Effector memory CD4-positive, alpha-beta T cell (primary cell): Measurements from ENCODE around the gene FTHL17.

Source experiments
- DNase-seq, 3 donors: peaks; one replicate each; pipeline ENCODE4 v3.0.0-alpha.2; 2020
- H3K27ac ChIP-seq: 2 replicates; pipeline ENCODE4 v1.7.0; 2013; ENCODE audit warnings: mild to moderate bottlenecking, low read length, moderate library complexity; ENCODE audit not compliant: insufficient read depth, poor library complexity, severe bottlenecking
- H3K27me3 ChIP-seq: replicated peaks from 2 replicates; pipeline ENCODE4 v1.7.0; 2013; ENCODE audit warnings: mild to moderate bottlenecking, low read length; ENCODE audit not compliant: insufficient read depth, control insufficient read depth, poor library complexity, severe bottlenecking
- H3K36me3 ChIP-seq: 2 replicates; pipeline ENCODE4 v1.7.0; 2013; ENCODE audit warnings: mild to moderate bottlenecking, low read length, moderate library complexity; ENCODE audit not compliant: control insufficient read depth, insufficient read depth
- H3K4me1 ChIP-seq: 2 replicates; pipeline ENCODE4 v1.7.0; 2013; ENCODE audit warnings: low read length, mild to moderate bottlenecking; ENCODE audit not compliant: control insufficient read depth, insufficient read depth, poor library complexity, severe bottlenecking
- H3K4me3 ChIP-seq: 2 replicates; pipeline ENCODE4 v1.7.0; 2013; ENCODE audit warnings: low read length, low read depth, mild to moderate bottlenecking; ENCODE audit not compliant: insufficient read depth, poor library complexity, severe bottlenecking
- H3K9me3 ChIP-seq: 2 replicates; pipeline ENCODE4 v1.7.0; 2013; ENCODE audit warnings: mild to moderate bottlenecking, low read length, moderate library complexity; ENCODE audit not compliant: control insufficient read depth
- total RNA-seq, 3 donors: gene quantifications; one replicate each; lab custom pipeline; 2026; lab: John Stamatoyannopoulos, UW

The FTHL17 gene
- 0 reads per million in 3 donors for total RNA-seq

DNA sequence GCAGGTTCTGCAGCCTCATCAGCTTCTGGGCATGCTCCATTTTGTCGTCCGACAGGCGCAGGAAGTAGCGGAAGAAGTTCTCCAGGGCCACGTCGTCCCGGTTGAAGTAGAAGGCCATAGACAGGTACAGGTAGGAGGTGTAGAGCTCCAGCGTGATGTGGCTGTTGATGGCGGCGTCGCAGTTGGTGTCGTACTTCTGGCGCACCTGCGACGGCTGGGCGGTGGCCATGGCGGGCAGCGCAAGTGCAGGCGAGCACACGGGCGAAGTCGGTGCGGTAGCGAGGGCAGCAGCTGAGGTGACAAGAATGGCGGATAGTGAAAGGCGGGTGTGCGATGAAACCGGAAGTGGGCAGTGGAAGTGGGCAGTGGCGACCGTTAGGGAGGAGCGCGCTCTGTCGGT is at the start of gene FTHL17:
Gene FTHL17, minus strand, starts transcription at position 317 of the 400 bp plus-strand sequence. Its CDS starts 88 bp downstream, at position 229.
- Histone ChIP-seq H3K4me1 (no peaks in the 10 kb centered on the region), H3K4me3 (no peak within 1 kb of the TSS), H3K27ac (no peak within 1 kb of the TSS), H3K9me3 (no peaks in the 10 kb centered on the region), H3K36me3 (no peaks in the 10 kb centered on the region), H3K27me3 (no peaks in the 10 kb centered on the region)
- DNase-seq: no peak

- Histone ChIP-seq H3K9me3 (no peaks in the 10 kb centered on the region), H3K4me1 (no peaks in the 10 kb centered on the region), H3K27me3 (no peaks in the 10 kb centered on the region), H3K27ac (no peak overlapping the region), H3K4me3 (no peak overlapping the region), H3K36me3 (no peaks in the 10 kb centered on the region)
- DNase-seq: no peak
These were observed 45.4 kb upstream of the FTHL17 start for GRCh38 chrX:31117266-31117665.

DNA sequence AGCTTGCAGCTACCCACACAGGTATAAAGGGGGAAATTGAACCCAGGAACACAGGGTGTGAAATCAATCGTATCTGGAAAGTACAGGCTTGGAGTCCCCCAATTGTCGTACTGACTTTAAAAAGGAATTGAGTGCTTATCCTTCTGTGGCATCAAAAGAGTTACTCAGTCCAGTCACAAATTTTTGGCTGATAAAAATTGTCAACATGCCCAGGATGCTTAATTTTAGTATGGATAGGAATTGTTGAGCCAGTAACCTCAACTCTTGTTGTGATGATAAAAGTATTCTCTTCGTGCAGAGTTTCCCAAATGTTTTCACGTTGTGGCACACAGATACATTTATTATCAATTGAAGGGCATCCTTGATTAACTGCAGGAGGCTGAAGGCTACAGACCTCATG is 43.6 kb upstream of the FTHL17 start:
- DNase-seq: no peak
- Histone ChIP-seq H3K9me3 (no peaks in the 10 kb centered on the region), H3K27me3 (no peaks in the 10 kb centered on the region), H3K4me3 (no peak overlapping the region), H3K27ac (no peak overlapping the region), H3K36me3 (no peaks in the 10 kb centered on the region), H3K4me1 (no peaks in the 10 kb centered on the region)

DNA sequence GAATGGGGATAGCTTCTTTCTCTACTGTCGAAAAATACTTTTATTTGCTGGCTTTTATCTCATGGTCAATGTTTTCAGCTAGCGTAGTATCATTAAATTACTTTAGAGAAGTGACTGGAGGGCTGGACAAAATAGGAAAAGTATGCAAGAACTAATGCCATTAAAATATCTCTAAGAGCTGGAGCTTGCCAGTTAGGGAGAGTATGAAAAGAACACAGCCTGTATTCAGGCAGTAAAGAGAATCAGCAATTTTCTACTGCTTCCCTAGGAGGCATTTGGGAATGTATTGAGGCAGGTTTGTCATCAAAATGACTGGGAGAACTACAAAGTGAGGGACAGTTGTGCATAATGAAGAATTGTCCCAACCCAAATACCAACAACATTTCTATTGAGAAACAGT is 43.0 kb upstream of the FTHL17 start:
- H3K9me3 ChIP-seq: no peaks in the 10 kb centered on the region
- H3K27me3 ChIP-seq: no peaks in the 10 kb centered on the region
- H3K27ac ChIP-seq: no peak overlapping the region
- no peak for DNase-seq
- no peak overlapping the region for H3K4me3 ChIP-seq
- no peaks in the 10 kb centered on the region for H3K36me3 ChIP-seq
- no peaks in the 10 kb centered on the region for H3K4me1 ChIP-seq

GRCh38 chrX:31112226-31112999 is 40.6 kb upstream of the FTHL17 start:
- Histone ChIP-seq H3K9me3 (no peaks in the 10 kb centered on the region), H3K36me3 (no peaks in the 10 kb centered on the region), H3K4me3 (no peak overlapping the region), H3K27me3 (no peaks in the 10 kb centered on the region), H3K27ac (no peak overlapping the region), H3K4me1 (no peaks in the 10 kb centered on the region)
- DNase-seq: no peak

DNA sequence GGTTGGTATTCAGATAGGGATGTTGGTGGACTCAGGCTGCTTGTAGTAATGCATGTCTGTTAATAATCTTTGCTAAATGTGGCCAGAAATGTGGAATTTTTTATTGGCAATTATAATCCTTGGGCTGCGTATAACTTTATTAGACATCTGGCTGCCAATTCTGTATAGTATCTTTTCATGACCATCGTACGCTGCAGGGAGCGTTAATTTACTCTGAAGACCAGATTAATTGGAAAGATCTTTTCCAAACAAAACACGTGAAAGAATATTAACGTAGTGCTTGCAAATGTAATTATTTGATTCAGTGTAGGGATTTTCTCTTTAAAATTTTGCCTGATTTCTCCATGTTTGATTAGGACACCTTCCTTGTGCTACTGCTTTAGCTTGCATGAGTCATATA is 38.8 kb upstream of the FTHL17 start:
- no peaks in the 10 kb centered on the region for H3K27me3 ChIP-seq
- no peak for DNase-seq
- no peak overlapping the region for H3K4me3 ChIP-seq
- H3K36me3 ChIP-seq: no peaks in the 10 kb centered on the region
- H3K4me1 ChIP-seq: no peaks in the 10 kb centered on the region
- H3K9me3 ChIP-seq: no peaks in the 10 kb centered on the region
- H3K27ac ChIP-seq: no peak overlapping the region

DNA sequence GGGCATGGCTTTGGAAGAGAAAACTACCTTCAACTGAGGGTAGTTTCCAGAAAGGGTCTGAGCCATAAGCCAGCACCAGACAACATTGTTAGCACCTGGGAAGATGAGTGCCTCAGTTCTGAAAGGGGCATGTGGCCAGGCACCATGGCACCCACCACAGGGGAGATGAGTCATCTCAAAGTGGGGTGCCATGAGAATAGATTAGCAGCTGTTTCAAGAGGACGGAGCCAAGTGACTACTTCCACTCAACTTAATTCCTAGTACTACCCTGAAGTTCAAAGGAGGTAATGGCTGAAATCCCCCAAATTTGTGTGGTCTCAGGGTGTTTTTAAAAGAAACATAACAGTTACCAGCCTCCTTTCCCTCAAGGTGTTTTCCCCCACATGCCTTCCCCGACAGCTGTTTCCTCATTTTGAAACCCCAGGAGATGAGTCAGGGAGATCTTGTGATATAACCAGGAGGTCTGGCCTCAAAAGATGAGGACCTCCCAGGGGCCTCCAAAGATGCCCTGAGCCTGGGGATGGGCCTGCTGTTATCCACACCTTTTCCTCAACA is 27.8 kb upstream of the FTHL17 start:
- no peak for DNase-seq
- no peak overlapping the region for H3K4me3 ChIP-seq
- no peaks in the 10 kb centered on the region for H3K36me3 ChIP-seq
- no peaks in the 10 kb centered on the region for H3K9me3 ChIP-seq
- H3K27me3 ChIP-seq: no peaks in the 10 kb centered on the region
- H3K27ac ChIP-seq: no peak overlapping the region
- H3K4me1 ChIP-seq: no peaks in the 10 kb centered on the region

GRCh38 chrX:31098079-31098478 is 26.2 kb upstream of the FTHL17 start:
- Histone ChIP-seq H3K27me3 (no peaks in the 10 kb centered on the region), H3K9me3 (no peaks in the 10 kb centered on the region), H3K36me3 (no peaks in the 10 kb centered on the region), H3K4me3 (no peak overlapping the region), H3K4me1 (no peaks in the 10 kb centered on the region), H3K27ac (no peak overlapping the region)
- DNase-seq: no peak

DNA sequence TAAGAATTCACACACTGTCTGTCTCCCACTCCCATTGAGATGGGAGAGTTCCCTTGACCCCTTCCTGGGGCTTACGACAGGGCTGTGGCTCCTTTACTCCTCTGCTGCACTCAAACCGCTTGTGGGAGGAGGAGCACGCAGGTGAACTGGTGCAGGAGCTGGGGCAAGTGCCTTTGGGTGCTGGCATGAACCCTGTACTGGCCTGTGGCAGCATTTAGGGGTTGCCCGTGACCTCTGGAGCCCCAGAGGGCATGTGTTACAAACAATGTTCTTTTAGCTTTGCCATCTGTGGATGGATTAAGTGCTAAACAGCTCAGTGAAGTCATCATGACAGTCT is 21.8 kb upstream of the FTHL17 start:
- no peaks in the 10 kb centered on the region for H3K27me3 ChIP-seq
- H3K9me3 ChIP-seq: no peaks in the 10 kb centered on the region
- DNase-seq: no peak
- no peak overlapping the region for H3K4me3 ChIP-seq
- no peak overlapping the region for H3K27ac ChIP-seq
- H3K36me3 ChIP-seq: no peaks in the 10 kb centered on the region
- H3K4me1 ChIP-seq: no peaks in the 10 kb centered on the region

DNA sequence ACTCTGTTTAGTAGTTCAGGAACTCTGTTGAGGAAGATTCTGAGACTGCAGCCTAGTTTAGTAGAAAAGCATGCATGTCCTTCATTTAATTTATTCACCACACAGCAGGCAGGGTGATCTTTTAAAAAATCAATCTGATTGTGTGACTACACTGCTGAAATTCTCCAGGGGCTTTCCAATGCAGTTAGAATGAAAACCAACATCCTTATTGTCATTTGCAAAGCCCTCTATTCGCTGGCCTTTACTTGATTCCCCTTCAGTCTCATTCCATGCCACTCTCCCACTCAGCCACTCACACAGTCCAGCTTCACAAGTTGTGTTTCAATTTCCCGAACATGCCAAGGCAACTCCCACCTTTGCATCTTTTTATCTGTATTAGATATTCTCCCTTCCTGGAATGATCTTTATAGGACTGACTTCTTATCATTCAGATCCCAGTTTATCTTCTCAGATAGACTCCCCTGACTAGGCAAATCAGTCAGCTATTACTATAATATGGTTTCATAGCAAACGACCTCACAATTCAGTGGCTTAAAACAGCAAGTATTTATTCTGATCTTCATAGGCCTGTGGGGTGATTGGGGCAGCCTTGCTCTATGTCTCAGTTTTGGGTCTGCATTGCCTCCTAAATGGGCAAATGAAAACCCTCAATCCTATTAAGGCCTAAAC is 21.3 kb upstream of the FTHL17 start:
- no peaks in the 10 kb centered on the region for H3K9me3 ChIP-seq
- H3K36me3 ChIP-seq: no peaks in the 10 kb centered on the region
- H3K27ac ChIP-seq: no peak overlapping the region
- H3K4me1 ChIP-seq: no peaks in the 10 kb centered on the region
- no peaks in the 10 kb centered on the region for H3K27me3 ChIP-seq
- no peak for DNase-seq
- H3K4me3 ChIP-seq: no peak overlapping the region
